Vagina (tissue), 2 donors: ENCODE data around the gene PIGC. TPM values are rescaled to one million over a fixed set of nuclear protein-coding genes. Genes with fewer than 3 reads are reported as not detected.

ENCODE experiments used
- DNase-seq, 2 donors: peaks; one replicate each; pipeline ENCODE4 v3.0.0-alpha.2; 2017; ENCODE audit errors: extremely low spot score in 2 of 2
- H3K27ac ChIP-seq: fragments of 200-600 bp; sonication (generic); one replicate; pipeline ENCODE4 v1.5.1; 2019
- H3K27me3 ChIP-seq: fragments of 200-600 bp; sonication (generic); one replicate; pipeline ENCODE4 v1.5.1; 2019
- H3K36me3 ChIP-seq, 2 donors: fragments of 200-600 bp; sonication (generic); one replicate each; pipeline ENCODE4 v1.5.1; 2017 to 2019
- H3K4me1 ChIP-seq: fragments of 200-600 bp; sonication (generic); one replicate; pipeline ENCODE4 v1.5.1; 2019
- H3K4me3 ChIP-seq, 2 donors: fragments of 200-600 bp; sonication (generic); 1 replicate in 1 of 2; 2 replicates in 1 of 2; pipeline ENCODE4 v1.5.1; 2016 to 2019
- H3K9me3 ChIP-seq: fragments of 200-600 bp; sonication (generic); one replicate; pipeline ENCODE4 v1.5.1; 2019
- POLR2A ChIP-seq, 2 donors: fragments of 450-650 bp; IDR thresholded peaks; one replicate each; pipeline ENCODE4 v1.6.1; 2017; ENCODE audit warnings: antibody characterized with exemption in 2 of 2, mild to moderate bottlenecking in 2 of 2, moderate library complexity in 2 of 2
- POLR2AphosphoS5 ChIP-seq, 2 donors: sonication (generic); formaldehyde crosslinking; IDR thresholded peaks; one replicate each; pipeline ENCODE4 v1.9.0; 2017; ENCODE audit warnings: antibody characterized with exemption in 2 of 2, mild to moderate bottlenecking in 2 of 2, low read depth in 1 of 2; ENCODE audit not compliant: insufficient read depth in 1 of 2
- intact Hi-C: fragments of 100-400 bp; cut with DNase I; formaldehyde crosslinking; loops from one replicate; pipeline ENCODE4 v1.15.1; 2023
- total RNA-seq: library from RNA; depleted of rRNA; stranded (reverse); fragments of >200 nt; gene quantifications from one replicate; pipeline ENCODE4 v1.2.3, GENCODE V29; 2016
- TF ChIP-seq, protein P1 (sequence below), 3 experiments: fragments of 450-650 bp in 2 of 3; fragments of 200-600 bp in 1 of 3; sonication (generic) in 1 of 3; IDR thresholded peaks; one replicate each; pipeline ENCODE4 v1.5.1; 2017 to 2019; ENCODE audit warnings: antibody characterized with exemption in 3 of 3, mild to moderate bottlenecking in 2 of 3, moderate library complexity in 2 of 3

The PIGC gene
- total RNA-seq, 1 donor from 2014 or later, result 14.5 TPM

DNA sequence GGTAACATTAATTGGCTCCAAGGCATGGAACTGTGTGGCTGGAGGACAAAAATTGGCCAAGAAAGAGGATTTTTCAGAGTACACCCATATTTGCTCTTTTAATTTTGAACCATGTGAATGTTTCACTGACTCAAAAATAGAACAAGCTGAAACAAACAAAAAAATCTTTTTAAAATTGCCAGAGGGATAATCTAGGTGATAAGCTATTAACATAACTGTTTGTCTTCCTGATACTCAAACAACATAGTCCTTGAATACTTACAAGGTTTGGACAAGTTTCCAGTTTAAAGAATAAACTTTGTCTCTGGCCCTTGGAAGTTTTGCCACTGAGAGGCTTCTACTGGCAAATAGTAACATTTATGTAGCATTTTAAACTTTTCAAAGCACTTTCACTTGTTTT lies 30.0 kb upstream of the PIGC start:
- H3K27me3 ChIP-seq, result no peaks in the 10 kb centered on the region
- no peak overlapping the region for H3K4me3 ChIP-seq
- no peaks in the 10 kb centered on the region for H3K36me3 ChIP-seq
- intact Hi-C loops, result no loop called here
- TF ChIP-seq, protein P1, sequence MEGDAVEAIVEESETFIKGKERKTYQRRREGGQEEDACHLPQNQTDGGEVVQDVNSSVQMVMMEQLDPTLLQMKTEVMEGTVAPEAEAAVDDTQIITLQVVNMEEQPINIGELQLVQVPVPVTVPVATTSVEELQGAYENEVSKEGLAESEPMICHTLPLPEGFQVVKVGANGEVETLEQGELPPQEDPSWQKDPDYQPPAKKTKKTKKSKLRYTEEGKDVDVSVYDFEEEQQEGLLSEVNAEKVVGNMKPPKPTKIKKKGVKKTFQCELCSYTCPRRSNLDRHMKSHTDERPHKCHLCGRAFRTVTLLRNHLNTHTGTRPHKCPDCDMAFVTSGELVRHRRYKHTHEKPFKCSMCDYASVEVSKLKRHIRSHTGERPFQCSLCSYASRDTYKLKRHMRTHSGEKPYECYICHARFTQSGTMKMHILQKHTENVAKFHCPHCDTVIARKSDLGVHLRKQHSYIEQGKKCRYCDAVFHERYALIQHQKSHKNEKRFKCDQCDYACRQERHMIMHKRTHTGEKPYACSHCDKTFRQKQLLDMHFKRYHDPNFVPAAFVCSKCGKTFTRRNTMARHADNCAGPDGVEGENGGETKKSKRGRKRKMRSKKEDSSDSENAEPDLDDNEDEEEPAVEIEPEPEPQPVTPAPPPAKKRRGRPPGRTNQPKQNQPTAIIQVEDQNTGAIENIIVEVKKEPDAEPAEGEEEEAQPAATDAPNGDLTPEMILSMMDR (IDR thresholded peaks at IDR 0.05), result no peak
- no peak for TF ChIP-seq POLR2AphosphoS5 (IDR thresholded peaks at IDR 0.05; ENCODE audit: insufficient read depth in 1 of 2, low read depth in 1 of 2)
- no peak for TF ChIP-seq POLR2A (IDR thresholded peaks at IDR 0.05)
- no peaks in the 10 kb centered on the region for H3K9me3 ChIP-seq
- DNase-seq, result no peak
- no peaks in the 10 kb centered on the region for H3K4me1 ChIP-seq
- no peak overlapping the region for H3K27ac ChIP-seq

DNA sequence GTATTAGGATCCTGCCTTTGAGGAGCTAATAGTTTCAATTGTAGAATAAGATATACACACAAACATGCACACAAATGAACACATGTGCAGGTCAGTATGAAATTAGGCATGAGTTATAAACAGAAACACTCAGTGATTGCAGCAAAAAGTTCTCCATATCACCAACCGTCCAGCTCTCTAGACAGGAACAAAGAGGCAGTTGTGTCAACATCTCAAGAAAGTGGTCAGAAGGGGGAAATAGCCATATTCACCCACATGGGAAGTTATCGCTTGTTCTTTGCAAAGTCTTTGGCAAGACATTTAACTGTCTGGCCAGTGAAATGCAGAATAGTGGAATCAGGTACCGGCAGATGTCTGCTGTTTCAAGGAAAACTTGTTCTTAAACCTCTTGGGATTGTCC lies 29.4 kb upstream of the PIGC start:
- Histone ChIP-seq H3K4me1 (no peaks in the 10 kb centered on the region), H3K9me3 (no peaks in the 10 kb centered on the region), H3K27ac (no peak overlapping the region), H3K27me3 (no peaks in the 10 kb centered on the region), H3K4me3 (no peak overlapping the region), H3K36me3 (no peaks in the 10 kb centered on the region)
- intact Hi-C loops, result no loop called here
- no peak for TF ChIP-seq POLR2AphosphoS5 (IDR thresholded peaks at IDR 0.05; ENCODE audit: insufficient read depth in 1 of 2, low read depth in 1 of 2)
- TF ChIP-seq POLR2A (IDR thresholded peaks at IDR 0.05), result no peak
- TF ChIP-seq, protein P1 (IDR thresholded peaks at IDR 0.05), result no peak
- no peak for DNase-seq

DNA sequence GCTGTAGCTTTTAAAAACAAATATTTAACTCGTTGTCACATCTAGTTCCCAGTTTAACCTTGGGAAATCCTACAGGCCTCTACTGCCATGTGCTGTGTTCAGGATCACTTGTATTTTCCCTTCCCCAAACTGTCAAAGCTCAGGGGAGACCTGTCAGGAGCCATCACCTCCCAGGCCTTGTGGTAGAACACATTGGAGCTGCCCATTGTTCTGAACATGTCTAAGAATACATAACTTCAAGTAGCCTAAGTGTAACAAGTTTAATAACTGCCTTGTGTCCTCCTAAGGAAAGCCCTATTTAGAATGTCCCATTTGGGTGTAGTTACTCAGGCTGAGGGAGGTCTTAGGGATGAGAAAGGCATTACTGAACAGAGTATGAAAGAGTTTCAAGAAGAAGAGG lies 28.6 kb upstream of the PIGC start:
- Histone ChIP-seq H3K36me3 (no peaks in the 10 kb centered on the region), H3K27me3 (no peaks in the 10 kb centered on the region), H3K27ac (no peak overlapping the region), H3K4me3 (no peak overlapping the region), H3K4me1 (no peaks in the 10 kb centered on the region), H3K9me3 (no peaks in the 10 kb centered on the region)
- intact Hi-C loops, result no loop called here
- no peak for DNase-seq
- no peak for TF ChIP-seq POLR2A (IDR thresholded peaks at IDR 0.05)
- TF ChIP-seq POLR2AphosphoS5 (IDR thresholded peaks at IDR 0.05; ENCODE audit: insufficient read depth in 1 of 2, low read depth in 1 of 2), result no peak
- TF ChIP-seq, protein P1 (IDR thresholded peaks at IDR 0.05), result no peak

DNA sequence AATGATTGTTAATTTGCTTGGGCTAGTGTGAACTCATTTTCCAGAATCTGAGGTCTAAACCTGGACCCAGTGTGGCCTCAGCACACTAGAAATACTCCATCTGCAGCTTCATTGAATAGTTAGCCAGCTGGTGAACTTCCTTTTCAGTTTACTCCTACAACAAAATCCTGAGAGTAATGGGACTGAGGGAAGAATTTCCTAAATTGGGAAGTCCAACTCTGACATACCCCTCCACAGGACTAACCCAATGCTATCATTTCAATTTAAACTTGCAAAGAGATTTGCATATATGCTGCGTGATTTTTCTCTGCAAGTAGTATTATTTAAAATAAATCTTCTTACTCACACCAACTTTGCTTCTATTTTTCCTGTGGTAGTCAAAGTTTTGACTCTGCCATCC lies 27.8 kb upstream of the PIGC start:
- no peaks in the 10 kb centered on the region for H3K9me3 ChIP-seq
- H3K27ac ChIP-seq, result no peak overlapping the region
- intact Hi-C loops, result no loop called here
- H3K27me3 ChIP-seq, result no peaks in the 10 kb centered on the region
- DNase-seq, result no peak
- no peak for TF ChIP-seq POLR2A (IDR thresholded peaks at IDR 0.05)
- TF ChIP-seq, protein P1 (IDR thresholded peaks at IDR 0.05), result no peak
- TF ChIP-seq POLR2AphosphoS5 (IDR thresholded peaks at IDR 0.05; ENCODE audit: insufficient read depth in 1 of 2, low read depth in 1 of 2), result no peak
- no peak overlapping the region for H3K4me3 ChIP-seq
- no peaks in the 10 kb centered on the region for H3K4me1 ChIP-seq
- no peaks in the 10 kb centered on the region for H3K36me3 ChIP-seq

DNA sequence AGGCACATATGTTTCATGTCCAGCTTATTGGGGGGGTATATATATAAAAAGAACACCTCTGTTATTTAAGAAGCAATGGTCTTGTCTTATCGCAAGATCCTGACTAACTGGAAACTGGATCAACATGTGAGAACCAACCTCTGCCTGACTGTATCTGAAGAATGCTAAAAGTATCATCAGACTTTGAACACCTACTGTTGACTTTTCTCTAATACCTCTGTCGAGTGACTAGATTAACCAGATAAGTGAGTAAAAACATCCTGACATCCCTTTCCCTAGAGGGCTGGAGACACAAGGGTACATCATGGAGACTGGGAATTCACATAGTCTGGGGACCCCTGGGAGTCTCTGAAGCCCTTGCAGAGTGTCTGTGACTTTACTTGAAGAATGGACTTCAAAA lies 26.3 kb upstream of the PIGC start:
- intact Hi-C loops, result no loop called here
- no peaks in the 10 kb centered on the region for H3K4me1 ChIP-seq
- H3K27ac ChIP-seq, result no peak overlapping the region
- no peak overlapping the region for H3K4me3 ChIP-seq
- H3K36me3 ChIP-seq, result no peaks in the 10 kb centered on the region
- H3K9me3 ChIP-seq, result no peaks in the 10 kb centered on the region
- TF ChIP-seq, protein P1 (IDR thresholded peaks at IDR 0.05), result no peak
- no peak for TF ChIP-seq POLR2AphosphoS5 (IDR thresholded peaks at IDR 0.05; ENCODE audit: insufficient read depth in 1 of 2, low read depth in 1 of 2)
- TF ChIP-seq POLR2A (IDR thresholded peaks at IDR 0.05), result no peak
- no peak for DNase-seq
- no peaks in the 10 kb centered on the region for H3K27me3 ChIP-seq
